ENCODE data around the gene MAPKBP1.
A peak's percentile ranks its signal among the peaks of the same experiment; 100 is the strongest.
"Not testable (repeated sequence)": the region's sequence is repeated elsewhere in the genome, so short reads cannot be mapped to it uniquely, and the experiment has no call there.

Gene MAPKBP1, protein sequence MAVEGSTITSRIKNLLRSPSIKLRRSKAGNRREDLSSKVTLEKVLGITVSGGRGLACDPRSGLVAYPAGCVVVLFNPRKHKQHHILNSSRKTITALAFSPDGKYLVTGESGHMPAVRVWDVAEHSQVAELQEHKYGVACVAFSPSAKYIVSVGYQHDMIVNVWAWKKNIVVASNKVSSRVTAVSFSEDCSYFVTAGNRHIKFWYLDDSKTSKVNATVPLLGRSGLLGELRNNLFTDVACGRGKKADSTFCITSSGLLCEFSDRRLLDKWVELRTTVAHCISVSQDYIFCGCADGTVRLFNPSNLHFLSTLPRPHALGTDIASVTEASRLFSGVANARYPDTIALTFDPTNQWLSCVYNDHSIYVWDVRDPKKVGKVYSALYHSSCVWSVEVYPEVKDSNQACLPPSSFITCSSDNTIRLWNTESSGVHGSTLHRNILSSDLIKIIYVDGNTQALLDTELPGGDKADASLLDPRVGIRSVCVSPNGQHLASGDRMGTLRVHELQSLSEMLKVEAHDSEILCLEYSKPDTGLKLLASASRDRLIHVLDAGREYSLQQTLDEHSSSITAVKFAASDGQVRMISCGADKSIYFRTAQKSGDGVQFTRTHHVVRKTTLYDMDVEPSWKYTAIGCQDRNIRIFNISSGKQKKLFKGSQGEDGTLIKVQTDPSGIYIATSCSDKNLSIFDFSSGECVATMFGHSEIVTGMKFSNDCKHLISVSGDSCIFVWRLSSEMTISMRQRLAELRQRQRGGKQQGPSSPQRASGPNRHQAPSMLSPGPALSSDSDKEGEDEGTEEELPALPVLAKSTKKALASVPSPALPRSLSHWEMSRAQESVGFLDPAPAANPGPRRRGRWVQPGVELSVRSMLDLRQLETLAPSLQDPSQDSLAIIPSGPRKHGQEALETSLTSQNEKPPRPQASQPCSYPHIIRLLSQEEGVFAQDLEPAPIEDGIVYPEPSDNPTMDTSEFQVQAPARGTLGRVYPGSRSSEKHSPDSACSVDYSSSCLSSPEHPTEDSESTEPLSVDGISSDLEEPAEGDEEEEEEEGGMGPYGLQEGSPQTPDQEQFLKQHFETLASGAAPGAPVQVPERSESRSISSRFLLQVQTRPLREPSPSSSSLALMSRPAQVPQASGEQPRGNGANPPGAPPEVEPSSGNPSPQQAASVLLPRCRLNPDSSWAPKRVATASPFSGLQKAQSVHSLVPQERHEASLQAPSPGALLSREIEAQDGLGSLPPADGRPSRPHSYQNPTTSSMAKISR (N-terminal part only)

GRCh38 chr15:41774062-41774881 is at the start of gene MAPKBP1:
Gene MAPKBP1 (plus strand): TSS chr15:41774484. CDS start chr15:41775276, 792 bp downstream.
- DNase-seq (ENCODE audit: low read depth): peak; percentile 98
- TF ChIP-seq CTCF (IDR thresholded peaks at IDR 0.05; ENCODE audit: low read length, missing control alignments): peak; percentile 63
- H3K4me3 ChIP-seq (replicated peaks; ENCODE audit: low read depth, low read length): peak within 1 kb of the TSS; percentile 67

DNA sequence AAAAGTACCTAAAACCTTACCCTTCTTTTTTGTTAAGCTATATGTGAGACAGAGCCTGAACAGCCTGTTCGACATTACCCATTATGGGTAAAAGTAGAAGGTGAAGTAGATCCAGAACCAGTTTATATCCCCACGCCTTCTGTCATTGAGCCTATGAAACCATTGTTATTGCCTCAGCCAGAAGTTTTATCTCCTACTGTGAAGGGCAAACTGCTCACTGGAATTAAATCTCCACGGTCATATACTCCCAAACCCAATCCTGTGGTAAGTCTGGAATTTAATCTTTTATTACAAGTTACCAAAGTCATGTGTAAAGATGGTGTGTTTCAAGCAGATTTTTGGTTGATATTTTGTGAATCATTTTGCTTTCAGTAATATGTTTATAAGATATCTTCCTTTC is 47.1 kb upstream of the MAPKBP1 start:
- no peak overlapping the region for H3K4me3 ChIP-seq (replicated peaks; ENCODE audit: low read depth, low read length)
- no peak for TF ChIP-seq CTCF (IDR thresholded peaks at IDR 0.05; ENCODE audit: low read length, missing control alignments)
- peak; percentile 25 for DNase-seq (ENCODE audit: low read depth)

DNA sequence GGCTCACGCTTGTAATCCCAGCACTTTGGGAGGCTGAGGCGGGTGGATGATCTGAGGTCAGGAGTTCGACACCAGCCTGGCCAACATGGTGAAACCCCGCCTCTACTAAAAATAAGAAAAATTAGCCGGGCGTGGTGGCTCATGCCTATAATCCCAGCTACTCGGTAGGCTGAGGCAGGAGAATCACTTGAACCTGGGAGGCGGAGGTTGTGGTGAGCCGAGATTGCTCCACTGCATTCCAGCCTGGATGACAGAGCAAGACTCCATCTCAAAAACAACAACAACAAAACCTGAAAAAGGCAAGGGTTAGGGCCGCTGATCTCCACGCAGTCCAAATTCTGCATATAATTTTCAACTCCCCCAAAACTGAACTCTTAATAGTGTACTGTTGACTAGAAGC is 46.2 kb upstream of the MAPKBP1 start:
- not testable (repeated sequence) for DNase-seq (ENCODE audit: low read depth); H3K4me3 ChIP-seq (replicated peaks; ENCODE audit: low read depth, low read length)

DNA sequence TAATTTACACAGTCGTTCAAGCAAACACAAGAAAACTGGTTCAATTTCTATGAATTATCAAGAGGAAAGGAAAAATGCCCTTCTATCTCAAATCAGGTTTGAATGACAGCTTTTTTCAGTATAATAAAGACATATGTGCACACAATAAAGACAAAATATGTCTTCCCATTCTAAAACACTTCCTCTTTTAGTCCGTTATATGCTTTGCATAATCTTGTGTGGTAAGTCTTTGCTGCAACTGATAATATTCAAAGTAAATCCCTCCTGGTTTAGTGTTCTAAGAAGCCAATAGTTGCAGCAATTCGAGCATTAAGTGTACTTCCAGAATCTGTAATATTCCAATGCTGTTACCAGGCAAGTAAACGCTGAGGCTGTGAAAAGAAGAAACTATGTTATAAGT is 43.7 kb upstream of the MAPKBP1 start:
- no peak overlapping the region for H3K4me3 ChIP-seq (replicated peaks; ENCODE audit: low read depth, low read length)
- DNase-seq (ENCODE audit: low read depth): no peak
- no peak for TF ChIP-seq CTCF (IDR thresholded peaks at IDR 0.05; ENCODE audit: low read length, missing control alignments)

GRCh38 chr15:41732483-41732882 is 41.8 kb upstream of the MAPKBP1 start:
- DNase-seq (ENCODE audit: low read depth): no peak
- H3K4me3 ChIP-seq (replicated peaks; ENCODE audit: low read depth, low read length): no peak overlapping the region
- TF ChIP-seq CTCF (IDR thresholded peaks at IDR 0.05; ENCODE audit: low read length, missing control alignments): no peak

DNA sequence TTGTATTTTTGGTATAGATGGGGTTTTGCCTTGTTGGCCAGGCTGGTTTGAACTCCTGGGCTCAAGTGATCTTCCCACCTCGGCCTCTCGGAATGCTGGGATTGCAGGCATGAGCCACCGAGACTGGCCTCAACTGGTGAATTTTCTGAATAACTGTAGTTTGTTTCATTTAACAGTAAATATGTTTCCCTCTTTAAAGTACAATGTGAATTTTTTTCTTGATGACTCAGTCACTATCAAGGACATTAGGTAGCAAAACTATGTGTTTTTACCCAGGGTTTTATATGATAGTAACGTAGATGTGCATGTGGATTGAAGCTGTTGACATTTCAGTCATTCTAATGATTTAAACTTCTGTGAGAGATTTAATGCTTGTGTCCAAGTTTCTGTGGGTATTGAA is 40.2 kb upstream of the MAPKBP1 start:
- DNase-seq (ENCODE audit: low read depth): peak; percentile 7
- H3K4me3 ChIP-seq (replicated peaks; ENCODE audit: low read depth, low read length): no peak overlapping the region
- TF ChIP-seq CTCF (IDR thresholded peaks at IDR 0.05; ENCODE audit: low read length, missing control alignments): no peak

Measured in fibroblast of pulmonary artery (primary cell).